IMR-90 (cell line): ENCODE data around the gene CAPS.

Source experiments
- MXI1 ChIP-seq: IDR thresholded peaks from 2 replicates; pipeline ENCODE4 v1.6.1; 2012; ENCODE audit warnings: low read depth, mild to moderate bottlenecking, low read length, moderate library complexity, borderline replicate concordance
- RCOR1 ChIP-seq: IDR thresholded peaks from 2 replicates; pipeline ENCODE4 v1.6.1; 2012; ENCODE audit warnings: mild to moderate bottlenecking, low read length, improper control_type of control experiment; ENCODE audit not compliant: insufficient replicate concordance
- SMC3 ChIP-seq: fragments of 150-350 bp; IDR thresholded peaks from 2 replicates; pipeline ENCODE4 v1.6.1; 2016; ENCODE audit warnings: low read depth, mild to moderate bottlenecking, antibody characterized with exemption, low read length, moderate library complexity
- TF ChIP-seq, protein P1 (sequence below): conservative IDR thresholded peaks from 2 replicates; pipeline ENCODE4 v1.5.1; 2012; ENCODE audit warnings: mild to moderate bottlenecking, low read depth, low read length, improper control_type of control experiment

GRCh38 chr19:5961969-5962945 lies 48.2 kb downstream of the CAPS start:
- TF ChIP-seq RCOR1: no peak
- TF ChIP-seq, protein P1, sequence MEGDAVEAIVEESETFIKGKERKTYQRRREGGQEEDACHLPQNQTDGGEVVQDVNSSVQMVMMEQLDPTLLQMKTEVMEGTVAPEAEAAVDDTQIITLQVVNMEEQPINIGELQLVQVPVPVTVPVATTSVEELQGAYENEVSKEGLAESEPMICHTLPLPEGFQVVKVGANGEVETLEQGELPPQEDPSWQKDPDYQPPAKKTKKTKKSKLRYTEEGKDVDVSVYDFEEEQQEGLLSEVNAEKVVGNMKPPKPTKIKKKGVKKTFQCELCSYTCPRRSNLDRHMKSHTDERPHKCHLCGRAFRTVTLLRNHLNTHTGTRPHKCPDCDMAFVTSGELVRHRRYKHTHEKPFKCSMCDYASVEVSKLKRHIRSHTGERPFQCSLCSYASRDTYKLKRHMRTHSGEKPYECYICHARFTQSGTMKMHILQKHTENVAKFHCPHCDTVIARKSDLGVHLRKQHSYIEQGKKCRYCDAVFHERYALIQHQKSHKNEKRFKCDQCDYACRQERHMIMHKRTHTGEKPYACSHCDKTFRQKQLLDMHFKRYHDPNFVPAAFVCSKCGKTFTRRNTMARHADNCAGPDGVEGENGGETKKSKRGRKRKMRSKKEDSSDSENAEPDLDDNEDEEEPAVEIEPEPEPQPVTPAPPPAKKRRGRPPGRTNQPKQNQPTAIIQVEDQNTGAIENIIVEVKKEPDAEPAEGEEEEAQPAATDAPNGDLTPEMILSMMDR: no peak
- no peak for TF ChIP-seq MXI1
- TF ChIP-seq SMC3: no peak
